Activated CD4-positive, alpha-beta T cell treated with anti-CD3 and anti-CD28 coated beads, Interleukin-2, Interleukin-6, amounts not matched to agents 100 ng/mL and 50 ng/mL, durations not matched to agents 16 hours and 8 hours (primary cell): Measurements from ENCODE around the gene PTPRO.
A peak's percentile ranks its signal among the peaks of the same experiment; 100 is the strongest.

Experiments
- DNase-seq: peaks from one replicate; pipeline ENCODE4 v3.0.0-alpha.2; 2020

PTPRO gene

DNA sequence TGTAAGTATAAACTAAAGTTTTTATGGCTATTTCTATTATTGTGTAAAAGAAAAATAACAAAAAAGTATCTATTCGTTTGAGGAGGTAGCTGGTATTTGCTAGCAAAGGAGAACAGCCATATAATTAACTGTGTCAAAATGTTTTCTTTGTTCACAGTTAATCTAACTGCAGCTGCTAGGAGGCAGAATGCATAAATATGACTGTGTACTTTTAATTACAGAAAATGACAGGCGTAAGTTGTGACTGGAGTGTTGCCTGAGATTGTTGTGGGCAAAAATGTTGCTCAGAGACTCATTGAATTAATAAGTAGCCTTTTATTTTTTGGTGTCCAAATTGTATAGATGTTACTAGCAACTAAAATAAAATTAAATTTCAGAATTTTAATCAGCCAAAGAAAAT lies 33.5 kb downstream of the PTPRO start:
- DNase-seq = no peak

DNA sequence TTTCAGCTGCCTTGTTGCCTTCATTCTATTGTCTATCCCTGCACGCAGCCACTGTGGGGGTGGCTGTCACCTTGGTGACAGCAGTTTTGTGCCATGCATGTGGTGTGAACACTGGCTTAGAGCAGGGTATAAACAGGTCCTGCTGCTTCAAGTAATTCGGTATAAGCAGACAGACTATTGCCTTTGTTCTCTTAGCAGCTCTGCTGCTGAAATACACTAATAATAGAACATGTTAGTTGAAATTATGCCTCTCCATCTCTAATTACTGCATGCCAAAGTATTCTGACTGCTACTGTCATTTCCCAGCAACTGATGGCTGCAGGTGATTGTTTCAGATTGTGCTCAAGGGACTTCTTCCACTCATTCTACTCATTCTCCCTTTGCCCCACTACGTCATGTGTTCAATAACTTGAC lies 34.6 kb downstream of the PTPRO start:
- no peak for DNase-seq

DNA sequence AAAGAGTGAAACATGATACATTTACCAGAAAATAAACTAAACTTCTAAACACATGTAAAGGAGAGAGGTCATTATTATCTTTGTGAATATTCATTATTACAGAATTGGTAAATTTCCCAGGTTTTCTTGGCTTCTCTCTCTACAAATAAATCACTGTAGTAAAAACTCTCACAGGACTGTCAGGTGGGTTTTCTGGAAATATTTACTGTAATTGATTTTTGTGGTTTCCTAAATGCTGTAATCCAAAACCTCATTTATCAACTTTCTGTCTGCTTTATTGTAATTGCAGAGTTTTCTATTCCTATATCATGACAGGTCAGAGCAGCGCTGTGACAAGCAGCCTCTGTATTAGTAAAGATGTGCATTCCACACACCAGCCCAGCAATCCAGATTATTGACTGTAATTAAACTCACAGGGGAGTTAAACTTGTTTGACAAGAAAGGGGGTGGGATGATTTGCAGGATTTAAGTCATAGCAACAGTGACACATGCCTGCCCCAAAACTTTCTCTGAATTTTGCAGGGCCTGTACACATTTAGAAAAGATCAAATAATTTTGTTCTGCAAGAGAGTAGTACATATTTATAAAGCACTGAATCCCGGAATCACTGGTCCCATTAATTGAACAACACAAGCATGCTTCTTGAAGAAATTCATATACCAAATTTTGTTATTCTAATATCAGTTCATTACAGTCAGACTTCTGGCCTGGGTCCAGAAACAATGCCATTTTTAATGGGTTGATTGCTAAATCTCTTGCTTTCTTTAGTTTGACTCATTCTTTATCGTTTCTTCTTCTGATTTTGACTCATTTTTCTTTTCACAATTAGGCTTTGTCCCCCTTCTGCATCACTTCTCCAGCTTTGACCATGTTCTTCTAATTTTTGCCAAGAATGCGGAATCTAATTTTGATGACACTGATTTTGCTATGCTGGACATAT lies 42.2 kb downstream of the PTPRO start:
- DNase-seq = no peak

DNA sequence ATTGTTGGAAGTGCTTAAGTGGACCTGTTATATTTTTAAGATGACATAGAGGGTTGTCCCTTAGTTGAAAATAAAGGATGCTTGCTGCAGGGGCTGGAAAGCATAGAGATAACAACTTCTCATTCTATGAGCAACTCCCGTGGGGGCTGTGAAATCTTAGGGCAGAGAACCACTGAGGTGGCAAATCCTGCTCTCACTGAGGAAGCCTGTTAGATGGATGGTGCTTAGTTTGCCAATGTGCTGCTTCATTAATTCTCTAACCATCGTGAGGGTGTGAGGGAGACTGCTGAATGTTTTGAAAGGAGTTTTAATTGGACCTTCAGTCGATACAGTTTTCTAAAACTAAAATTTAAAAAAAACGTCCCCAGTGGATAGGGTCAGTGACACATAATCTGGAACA lies 46.5 kb downstream of the PTPRO start:
- no peak for DNase-seq

DNA sequence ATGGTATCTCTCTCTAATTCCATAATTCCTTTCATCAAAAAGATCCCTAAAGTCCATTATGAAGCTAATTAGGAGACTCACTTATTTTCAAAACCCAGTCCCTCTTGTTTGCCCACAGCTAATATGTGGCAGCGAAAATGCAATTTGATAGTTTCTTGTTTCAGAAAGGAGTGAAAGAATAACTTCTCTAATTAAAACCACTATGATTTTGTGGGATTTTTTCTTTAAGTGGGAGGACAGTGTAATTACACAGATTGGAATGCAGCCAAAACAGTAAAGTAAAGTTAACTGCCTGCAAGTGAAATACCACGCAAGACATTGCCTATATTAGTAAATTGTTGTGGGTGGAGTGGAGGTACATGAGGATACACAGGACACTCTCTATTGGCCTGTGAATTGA lies 50.0 kb downstream of the PTPRO start:
- DNase-seq = no peak

DNA sequence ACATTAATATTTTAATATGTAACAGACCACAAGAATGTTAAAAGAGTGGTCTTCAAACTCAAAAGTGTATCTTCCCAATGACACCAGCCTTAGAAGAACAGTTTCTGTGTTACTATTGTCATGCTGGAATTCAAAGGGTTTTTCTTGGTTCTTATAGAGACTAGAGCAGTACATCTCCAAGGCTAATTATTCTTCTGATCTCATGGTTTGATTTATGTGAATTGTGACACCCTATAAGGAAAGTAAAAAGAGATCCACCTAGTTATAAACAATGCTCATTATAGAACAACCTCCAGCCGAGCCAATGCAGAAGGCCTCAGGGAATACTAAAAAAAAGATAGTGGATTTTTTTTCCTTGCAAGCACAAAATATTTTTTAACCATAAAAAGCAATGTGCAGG lies 65.5 kb downstream of the PTPRO start:
- DNase-seq = no peak

DNA sequence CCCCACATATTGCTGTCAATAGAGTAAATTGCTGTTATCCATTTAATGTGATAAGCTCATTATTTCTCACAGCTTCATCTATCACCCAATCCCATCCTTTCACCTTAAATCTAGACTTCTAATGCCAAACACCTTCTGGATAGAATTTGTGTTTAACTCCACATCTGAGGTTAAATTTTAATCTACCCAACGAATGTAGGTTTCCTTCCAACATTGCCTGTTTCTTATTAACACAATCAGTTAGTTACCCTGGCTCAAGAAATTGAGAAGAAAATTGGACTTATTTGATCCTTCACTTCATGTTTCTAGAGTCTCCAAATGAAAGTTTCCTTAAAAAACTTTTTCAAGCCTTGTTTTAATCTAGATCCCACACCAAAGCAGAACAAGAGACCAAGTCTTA lies 67.3 kb downstream of the PTPRO start:
- DNase-seq = no peak

DNA sequence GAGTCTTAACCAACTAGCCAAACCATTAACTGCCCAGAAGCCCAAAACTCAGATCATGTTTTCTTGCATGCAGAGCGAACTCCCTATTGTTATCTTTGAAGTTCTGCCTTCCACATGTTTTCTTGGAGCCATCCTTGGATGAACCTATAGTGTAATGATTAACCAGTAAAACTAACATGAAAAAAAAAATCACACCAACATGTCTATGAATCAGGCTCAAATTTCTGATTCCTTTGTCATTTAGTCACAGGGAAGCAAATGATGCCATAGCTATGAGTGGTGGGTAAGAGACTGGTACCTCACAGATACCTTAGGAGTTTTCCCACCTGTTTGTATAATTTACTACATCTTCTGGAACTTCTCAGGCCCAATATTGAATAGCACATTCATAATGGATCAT lies 70.7 kb downstream of the PTPRO start:
- DNase-seq = no peak

DNA sequence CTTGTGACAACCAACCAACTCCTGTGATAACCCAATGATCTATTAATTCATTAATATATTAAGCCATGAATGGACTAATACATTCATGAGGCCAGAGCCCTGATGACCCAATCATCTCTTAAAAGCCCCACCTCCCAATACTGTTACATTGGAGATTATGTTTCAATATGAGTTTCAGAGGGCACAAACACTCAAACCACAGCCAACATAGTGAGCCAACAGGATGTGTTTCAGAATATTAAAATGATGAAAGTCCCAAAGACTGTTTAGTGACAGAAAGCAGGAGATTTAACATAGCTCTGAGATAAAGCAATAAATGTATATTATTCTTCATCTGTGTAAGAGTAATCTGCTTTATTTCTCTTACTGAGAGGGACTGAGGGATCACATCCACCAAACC lies 71.7 kb downstream of the PTPRO start:
- peak; percentile 24 for DNase-seq

DNA sequence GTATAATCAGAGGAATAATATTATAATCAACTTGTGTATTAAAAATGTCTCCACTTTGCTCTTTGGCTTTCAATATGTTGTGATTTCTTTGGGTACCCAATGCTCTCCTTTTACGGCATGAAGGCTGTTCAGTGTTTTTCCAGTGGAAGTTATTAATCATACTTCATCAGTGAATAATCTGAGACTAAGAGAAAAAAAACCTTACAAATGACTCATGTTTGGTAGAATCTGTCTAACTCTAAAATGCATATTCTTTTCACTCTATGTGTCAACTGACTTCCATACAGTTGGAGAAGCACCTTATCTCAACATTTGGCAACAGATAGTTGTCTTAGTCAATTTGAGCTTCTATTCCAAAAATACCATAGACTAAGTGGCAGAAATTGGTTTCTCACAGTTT lies 82.2 kb downstream of the PTPRO start:
- no peak for DNase-seq

DNA sequence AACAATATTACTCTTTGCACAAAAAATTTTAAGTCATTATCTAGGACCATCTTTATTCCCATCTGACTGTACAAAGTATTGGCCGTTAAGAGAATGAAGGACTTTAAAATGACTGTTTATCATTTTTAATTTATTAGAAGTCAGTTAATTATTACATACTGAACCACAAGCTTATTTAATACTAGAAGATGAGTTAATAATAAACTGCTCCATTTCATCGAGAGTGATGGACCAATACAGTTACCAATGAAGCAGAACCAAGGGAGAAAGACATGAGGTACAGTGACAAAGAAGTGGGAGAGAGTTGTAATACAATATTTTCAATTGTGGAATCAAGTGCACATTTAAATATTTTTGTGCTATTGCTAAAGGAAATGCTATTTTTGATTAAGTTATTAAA lies 83.3 kb downstream of the PTPRO start:
- no peak for DNase-seq

DNA sequence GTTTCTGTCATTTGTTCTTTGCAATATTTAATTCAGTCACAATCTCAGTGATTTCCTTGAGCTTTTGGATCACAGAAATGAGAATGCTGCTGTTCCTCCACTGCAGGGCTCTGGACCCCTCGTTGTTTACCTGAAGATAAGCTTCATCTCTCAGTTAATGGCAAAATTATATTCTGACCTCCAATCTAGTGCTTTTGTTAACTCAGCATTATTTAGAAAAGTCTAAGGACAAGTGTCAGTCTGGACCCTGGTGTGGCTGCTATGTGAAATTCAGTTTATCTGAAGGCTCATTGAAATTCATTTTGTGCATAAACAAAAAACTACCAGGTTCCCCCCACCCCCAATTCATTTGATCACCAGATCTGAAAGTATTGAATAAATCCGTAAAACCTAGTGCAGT lies 84.7 kb downstream of the PTPRO start:
- DNase-seq = no peak

DNA sequence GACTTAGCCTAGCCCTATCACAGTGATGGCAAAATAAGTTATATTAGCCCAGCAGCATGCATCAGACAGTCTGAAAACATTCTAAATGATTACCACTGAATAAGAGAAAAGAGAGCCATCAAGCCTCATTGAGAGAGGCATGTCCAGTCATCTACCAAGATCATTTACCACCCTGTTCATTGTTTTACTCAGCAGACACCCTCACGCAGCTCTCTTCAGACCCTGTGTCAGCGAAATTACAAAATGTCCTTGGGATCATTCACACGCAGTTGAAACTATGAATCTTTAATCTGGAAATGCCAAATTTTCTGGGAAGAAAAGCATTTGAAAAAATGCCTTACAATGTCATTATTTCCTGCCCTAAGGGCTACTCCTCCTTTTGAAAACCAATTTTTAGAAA lies 89.5 kb downstream of the PTPRO start:
- DNase-seq = no peak

DNA sequence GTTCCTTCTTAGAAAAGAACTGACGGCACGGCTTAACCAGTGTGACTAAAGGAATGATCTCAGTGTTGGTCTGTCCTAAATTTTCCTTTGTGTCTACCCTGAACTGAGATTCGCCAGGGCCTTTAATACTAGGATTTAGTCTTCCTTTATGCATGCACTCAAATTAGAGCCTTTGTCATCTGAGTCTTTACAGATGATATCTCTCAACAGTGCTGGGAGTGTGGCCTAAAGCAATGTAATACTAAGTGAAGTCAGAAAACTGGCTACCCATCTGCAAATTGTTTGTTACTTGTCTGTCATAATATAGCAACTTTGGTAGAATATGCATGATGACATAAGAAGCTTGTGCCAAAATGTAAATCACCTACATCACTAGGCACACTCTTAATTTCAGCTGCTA lies 95.4 kb downstream of the PTPRO start:
- no peak for DNase-seq

DNA sequence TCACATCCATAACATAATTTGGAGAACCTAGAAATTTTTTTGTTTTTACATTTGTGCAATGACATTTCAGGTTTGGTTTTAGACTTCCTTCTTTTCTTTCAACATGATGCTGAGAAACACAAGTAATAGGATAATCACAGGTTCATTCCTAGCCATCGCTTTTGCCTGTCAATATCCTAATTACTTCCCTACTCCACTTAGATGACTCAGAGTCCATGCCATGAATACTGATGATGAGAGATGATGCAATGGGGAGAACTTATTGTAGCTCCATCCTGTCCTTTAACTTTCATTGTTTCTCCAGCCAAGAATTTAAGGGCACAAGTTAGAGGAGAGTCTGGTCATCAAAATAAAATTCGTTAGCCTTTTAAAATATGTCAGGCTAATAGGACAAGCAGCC lies 101.3 kb downstream of the PTPRO start:
- DNase-seq = no peak

DNA sequence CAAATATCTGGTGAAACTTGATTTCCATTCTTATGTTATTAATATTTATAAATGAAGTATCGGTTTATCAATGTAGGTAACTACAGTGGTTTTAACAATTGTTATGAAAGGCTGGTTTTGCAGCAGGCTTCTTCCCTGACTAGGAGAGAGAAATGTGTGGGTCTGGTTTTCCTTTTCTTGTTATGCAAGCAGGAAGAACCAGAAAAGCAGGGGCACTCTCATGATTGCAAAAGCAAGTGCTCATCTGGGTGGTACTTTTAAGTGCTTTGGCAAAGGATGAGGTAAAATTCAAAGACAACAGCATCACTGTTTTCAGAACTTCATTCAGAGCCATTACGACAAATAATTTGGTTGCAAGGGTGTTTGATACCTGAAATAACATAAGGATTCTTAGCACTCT lies 105.6 kb downstream of the PTPRO start:
- DNase-seq = no peak

DNA sequence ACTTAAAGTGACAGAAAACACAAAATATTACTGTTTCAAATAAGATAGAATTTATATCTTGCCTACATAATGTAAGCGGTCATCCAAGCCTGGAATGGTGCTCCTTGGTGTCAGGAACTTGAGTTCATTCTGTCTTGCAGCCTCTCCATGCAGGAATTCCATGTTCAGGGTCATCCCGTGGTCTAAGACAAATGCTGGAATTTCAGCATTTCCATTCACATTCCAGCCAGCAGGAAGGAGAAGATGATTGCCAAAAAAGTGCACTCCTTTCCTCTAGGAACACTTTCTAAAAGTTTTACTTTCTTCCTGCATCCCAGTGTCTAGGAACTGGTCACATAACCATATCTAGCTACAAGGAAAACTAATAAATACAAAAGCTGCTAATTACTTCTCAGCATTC lies 106.3 kb downstream of the PTPRO start:
- DNase-seq = no peak

DNA sequence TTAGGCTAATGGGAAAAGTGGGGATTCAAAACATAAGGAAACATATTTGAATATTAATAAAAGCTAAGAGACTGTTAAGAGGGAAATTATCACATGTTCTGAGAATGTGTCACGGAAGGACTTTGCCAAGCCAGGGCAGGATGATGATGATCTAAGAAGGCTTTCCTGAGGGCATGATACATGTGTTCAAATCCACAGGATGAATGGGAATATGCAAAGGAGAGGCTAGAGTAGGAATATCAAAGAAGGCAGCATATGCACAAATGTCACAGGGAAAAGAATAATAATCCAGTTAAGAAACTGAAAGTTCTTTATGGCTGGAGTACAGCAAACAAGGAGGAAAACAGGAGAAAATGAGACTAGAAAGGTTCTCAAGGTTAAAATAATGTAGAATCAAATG lies 107.0 kb downstream of the PTPRO start:
- DNase-seq = no peak

DNA sequence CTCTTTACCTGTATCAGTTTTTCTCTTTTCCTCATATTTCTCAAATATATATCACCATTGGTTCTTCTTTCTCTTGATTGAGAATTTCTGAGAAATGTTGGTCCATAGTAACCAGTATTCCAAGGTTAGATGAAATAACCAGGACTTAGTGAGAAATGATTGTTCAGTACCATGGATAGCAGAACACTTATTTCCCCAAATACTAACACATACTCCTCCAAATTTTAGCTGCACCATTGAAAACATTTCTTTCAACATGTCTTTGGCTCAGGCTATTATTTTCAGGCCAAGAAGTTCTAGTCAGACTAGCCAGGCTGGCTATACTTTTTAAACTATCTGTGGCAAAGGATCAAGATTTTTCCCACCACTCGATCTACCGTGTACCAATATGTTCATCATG lies 113.3 kb downstream of the PTPRO start:
- no peak for DNase-seq

DNA sequence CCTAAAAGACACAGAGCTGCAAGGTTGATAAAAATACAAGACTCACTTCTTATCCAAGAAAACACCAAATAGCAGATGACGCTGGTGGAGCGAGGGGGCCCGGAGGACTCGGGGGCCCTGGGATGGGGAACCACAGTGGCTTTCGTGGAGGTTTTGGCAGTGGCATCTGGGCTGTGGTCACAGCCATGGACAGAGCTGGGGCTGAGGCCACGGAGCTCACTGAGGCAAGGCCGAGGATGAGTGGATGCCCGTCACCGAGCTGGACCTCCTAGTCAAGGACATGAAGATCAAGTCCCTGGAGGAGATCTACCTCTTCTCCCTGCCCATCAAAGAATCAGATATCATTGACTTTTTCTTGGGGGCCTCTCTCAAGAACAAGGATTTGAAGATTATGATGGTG lies 117.2 kb downstream of the PTPRO start:
- DNase-seq = no peak

DNA sequence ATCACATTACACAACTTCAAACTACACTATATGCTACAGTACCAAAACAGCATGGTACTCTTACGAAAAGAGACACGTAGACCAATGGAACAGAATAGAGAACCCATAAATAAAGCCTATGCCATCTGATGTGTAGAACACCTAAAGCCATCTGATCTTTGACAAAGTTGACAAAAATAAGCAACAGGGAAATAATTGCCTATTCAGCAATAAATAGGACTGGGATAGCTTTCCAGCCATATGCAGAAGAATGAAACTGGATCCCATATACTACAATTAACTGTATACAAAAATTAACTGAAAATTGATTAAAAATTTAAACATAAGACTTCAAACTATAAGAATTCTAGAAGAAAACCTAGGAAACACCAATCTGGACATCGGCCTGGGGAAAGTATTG lies 120.7 kb downstream of the PTPRO start:
- no peak for DNase-seq

DNA sequence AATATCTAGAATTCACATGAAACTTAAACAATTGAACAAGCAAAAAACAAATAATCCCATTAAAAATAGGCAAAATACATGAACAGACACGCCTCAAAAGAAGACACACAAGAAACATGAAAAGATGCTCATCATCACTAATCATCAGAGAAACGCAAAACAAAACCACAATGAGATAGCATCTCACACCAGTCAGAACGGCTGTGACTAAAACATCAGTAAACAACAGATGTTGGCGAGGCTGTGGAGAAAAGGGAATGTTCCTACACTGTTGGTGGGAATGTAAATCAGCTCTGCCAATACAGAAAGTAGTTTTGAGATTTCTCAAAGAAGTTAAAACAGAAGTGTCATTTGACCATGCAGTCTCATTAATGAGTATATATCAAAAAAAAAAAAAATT lies 121.3 kb downstream of the PTPRO start:
- DNase-seq = peak; percentile 6

DNA sequence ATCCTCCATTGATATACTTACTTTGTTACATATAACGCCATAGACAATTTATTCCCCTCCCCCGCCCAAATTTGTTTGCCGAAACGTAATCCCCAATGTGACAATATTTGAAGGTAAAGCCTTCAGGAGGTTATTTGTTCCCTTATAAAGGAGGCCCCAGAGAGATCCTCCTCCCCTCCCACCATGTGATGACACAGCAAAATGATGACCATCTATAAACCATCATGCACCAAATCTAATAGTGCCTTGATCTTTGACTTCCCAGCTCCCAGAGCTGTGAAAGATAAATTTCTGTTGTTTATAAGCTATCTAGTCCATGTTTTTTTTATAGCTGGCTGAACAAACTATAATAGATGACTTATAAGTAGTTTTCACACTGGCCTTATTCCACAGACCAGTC lies 122.2 kb downstream of the PTPRO start:
- no peak for DNase-seq

DNA sequence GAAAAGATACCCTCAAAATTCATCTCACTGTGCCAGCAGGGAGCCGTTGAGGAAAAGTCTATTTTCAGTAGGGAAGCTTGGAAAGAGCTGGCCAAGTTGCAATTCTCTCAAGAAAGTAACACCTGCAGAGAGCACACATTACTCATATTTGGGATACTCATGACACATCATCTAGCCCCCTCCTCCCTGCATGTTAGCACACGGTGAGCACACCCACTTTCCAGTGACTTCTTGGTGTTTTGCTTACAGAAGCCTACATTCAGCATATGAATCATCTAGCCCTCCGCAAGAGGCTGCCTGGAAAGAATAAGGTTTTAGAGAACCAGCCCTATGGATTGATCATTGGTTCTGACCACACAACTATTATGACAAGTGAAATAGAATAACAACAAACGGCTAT lies 124.5 kb downstream of the PTPRO start:
- DNase-seq = no peak

DNA sequence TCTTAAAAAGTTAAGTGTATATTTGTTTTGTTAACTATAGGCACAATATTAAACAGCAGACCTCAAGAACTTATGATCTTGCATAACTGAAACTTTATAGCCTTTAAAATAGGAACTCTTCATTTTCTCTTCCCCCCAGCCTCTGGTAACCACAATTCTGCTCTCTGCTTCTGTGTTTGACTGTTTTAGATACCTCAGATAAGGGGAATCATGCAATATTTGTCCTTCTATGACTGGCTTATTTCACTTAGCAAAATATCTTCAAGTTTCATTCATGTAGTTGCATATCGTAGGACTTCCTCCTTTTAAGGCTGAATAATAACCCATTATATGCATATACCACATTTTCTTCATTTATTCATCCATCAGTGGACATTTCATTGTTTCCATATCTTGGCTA lies 131.3 kb downstream of the PTPRO start:
- DNase-seq = peak; percentile 53
